GM19193 (cell line): ENCODE measurements around the gene CATSPERE.

Experiments
- POLR2A ChIP-seq: IDR thresholded peaks from 4 replicates; pipeline ENCODE4 v1.6.1; 2011; ENCODE audit not compliant: insufficient read depth, insufficient read length; ENCODE audit errors: extremely low read depth

CATSPERE gene, protein sequence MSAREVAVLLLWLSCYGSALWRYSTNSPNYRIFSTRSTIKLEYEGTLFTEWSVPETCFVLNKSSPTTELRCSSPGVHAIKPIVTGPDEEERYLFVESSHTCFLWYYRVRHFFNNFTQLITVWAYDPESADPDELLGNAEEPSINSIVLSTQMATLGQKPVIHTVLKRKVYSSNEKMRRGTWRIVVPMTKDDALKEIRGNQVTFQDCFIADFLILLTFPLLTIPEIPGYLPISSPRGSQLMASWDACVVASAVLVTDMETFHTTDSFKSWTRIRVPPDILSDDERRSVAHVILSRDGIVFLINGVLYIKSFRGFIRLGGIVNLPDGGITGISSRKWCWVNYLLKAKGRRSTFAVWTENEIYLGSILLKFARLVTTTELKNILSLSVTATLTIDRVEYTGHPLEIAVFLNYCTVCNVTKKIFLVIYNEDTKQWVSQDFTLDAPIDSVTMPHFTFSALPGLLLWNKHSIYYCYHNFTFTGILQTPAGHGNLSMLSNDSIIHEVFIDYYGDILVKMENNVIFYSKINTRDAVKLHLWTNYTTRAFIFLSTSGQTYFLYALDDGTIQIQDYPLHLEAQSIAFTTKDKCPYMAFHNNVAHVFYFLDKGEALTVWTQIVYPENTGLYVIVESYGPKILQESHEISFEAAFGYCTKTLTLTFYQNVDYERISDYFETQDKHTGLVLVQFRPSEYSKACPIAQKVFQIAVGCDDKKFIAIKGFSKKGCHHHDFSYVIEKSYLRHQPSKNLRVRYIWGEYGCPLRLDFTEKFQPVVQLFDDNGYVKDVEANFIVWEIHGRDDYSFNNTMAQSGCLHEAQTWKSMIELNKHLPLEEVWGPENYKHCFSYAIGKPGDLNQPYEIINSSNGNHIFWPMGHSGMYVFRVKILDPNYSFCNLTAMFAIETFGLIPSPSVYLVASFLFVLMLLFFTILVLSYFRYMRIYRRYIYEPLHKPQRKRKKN

DNA sequence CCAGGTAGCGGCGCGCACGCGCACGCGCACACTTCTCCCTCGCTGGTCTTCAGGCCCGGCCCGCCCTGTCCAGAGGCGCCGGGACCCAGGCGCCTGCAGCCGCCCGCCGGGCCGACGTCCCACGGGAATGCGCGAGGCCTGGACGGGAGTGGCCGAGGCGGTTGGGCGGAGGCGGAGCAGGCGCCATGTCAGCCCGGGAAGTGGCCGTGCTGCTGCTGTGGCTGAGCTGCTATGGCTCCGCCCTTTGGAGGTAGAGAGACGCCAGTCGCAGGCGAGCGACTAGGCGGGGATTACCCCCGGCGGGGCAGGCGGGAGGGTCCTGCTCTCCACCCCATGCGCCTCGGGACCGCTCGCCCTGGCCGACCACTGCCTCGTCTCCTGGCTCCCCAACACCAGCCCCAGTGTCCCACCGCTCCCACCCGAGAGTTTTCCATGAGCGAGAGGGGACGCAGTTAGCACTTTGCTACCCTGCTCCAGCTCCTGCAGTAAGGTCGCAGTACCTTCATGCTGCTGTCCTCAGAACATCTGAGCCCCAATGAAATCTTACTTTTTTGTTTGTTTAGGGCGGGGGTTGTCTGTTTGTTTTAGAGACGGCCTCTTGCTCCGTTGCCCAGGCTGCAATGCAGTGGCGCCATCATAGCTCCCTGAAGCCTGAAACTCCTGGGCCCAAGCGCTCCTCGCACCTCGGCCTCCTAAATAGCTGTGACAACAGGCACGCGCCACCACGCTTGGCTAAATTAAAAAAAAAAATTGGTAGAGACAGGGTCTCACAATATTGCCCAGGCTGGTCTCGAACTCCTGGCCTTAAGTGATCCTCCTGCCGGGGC, at the start of gene CATSPERE:
Gene CATSPERE (plus strand): TSS at position 29 of the 827 bp plus-strand sequence. CDS start 157 bp downstream, at position 186.
- peak; percentile 75 for TF ChIP-seq POLR2A

DNA sequence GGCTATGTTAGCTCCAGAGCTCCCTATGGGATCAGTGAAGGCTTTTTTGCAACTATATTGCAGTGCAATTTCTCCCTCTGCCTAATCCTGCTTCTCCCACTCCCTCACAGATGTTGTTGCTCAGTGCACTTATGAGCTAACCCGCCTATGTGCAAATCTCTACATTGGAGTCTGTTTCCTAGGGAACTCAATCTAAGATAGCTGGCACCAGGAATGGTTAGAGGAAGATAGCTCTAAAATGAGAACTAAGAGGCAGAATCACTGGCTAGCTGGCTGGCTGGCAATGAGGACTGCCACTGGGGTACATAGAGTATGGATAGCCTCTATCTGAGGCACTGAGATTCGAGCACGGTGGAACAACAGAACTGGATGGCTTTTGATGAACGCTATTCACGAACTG, 48.9 kb upstream of the CATSPERE start:
- TF ChIP-seq POLR2A = no peak

DNA sequence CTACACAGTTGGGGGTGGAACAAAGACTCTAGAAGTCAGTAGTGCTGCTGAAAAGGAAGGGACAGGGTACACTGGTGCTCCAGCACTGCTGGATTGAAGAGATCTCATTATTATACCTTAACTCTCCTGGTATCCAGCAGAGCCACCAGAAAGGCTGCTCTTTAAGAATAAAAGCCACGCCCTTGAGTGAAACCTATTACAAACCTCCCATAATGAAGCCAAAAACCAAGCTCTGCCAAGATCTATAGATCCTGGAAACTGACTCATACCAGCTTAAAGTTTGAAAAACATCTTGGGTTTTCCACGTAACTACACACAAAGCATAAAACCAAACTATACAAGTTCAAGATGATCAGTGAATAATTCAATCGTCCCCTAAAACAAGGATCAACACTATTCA, 47.3 kb upstream of the CATSPERE start:
- TF ChIP-seq POLR2A = no peak

DNA sequence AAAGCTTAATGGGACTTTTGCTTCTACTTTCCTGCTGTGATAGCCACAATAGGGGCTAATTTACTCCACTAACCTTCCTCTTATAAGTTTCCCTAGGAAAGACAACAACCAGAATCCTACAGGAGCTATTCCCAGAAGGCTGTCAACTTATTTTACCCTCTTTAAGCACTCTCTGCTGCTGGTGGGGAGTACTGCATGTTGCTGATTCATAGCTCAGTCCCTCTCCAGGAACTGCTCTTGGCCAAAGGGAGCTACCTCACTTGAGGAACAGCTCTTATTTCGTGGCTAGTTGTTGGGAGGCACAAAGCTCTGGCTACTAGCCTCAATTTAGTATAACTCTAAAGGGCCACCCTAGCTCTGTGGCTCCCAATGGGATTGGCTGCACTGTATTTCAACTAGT, 46.5 kb upstream of the CATSPERE start:
- TF ChIP-seq POLR2A = no peak

DNA sequence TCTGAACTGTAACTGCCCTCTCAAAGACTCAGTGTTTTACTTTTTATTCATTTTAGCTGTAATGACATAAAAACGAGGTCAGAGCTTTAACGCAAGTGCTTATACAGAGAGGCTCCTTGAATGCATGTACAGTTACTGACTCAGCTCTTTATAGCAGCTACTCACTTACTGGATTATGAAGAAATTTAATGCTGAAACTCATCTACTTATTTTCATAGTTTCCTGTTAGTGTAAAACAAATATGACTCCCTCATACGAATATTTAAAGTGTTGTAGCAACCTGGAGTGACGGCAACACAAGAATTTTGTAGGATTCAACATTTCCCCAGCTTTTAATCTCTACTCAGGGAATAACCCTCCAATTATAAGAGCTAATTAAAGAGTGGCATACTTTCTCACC, 42.0 kb upstream of the CATSPERE start:
- no peak for TF ChIP-seq POLR2A

DNA sequence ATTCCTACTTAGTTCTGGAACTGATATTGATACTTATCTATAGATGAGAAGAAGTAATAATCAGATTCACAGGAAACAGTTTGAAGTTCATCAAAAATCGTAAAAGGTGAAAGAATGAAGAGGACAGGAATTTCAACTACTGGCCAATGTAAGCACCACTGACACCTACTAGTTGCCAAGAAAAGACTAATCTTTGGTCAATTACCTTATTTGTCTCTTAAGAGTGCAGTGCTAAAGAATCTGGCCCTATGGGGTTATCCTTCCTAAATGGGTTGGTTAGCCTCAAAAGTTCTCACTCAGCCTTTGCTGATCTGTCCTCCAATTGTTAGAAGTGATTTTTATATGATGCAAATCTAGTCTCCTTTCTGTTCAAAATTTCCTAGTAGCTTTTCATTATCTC, 38.9 kb upstream of the CATSPERE start:
- TF ChIP-seq POLR2A = no peak

DNA sequence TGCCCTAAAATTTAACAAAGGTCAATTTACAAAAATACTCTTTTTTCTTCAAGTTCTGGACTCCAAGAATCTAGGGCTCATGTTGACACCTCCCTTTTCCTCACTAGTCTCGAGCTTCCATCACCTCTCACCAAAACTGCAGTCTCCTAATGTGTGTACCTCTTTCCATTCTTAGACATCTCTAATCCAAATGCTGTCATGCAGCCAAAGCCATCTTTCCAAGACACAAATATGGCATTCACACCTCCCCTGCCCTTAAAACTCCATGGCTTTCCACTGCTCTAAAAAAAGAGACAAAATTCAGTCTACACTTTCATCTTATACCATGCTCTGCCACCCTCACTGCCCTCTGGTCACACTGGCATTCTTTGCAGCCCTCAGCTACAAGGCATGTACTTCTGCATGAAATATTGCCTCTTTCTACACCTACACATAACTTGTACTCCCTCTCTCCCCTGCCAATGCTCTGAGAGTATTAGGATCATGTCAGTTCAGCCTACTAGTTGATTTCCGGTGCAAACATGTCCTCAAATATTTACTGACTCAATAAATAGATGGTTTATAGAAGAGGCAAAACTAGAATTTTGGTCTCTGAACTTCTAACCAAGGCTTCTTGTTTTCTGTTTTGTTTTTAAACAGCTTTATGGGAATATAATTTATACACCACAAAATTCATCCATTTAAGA, 36.3 kb upstream of the CATSPERE start:
- TF ChIP-seq POLR2A = no peak

DNA sequence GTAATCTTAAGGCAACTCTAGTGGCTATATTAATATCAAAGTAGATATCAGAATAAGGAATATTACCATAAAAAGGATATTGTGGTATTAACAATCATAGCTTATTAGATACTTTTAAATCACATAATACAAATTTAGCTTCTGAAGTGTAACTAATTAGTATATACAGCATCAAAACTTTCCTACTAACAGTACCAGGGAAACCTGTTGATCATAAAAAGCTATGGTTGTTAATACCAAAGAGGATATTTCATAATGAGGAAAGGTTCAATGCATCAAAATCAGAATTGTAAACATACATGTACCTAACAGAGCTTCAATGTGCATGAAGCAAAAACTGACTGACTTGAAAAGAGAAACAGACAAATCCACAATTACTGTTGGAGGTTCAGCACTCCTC, 33.4 kb upstream of the CATSPERE start:
- no peak for TF ChIP-seq POLR2A

DNA sequence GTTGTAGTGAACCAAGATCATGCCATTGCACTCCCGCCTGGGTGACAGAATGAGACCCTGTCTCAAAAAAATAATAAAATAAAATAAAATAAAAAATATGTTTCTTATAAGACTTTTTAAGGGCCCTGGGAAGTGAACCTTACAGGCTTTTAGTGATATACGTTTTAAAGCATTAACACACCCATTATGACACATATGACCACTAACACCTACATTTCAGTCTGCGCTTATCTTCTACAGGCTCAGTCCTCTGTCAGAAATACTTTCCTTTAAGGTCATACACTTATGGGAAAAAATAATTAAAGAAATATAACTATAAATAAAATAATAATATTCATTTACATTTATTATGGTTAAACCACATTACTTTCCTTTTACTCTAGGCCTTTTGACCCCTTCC, 31.3 kb upstream of the CATSPERE start:
- TF ChIP-seq POLR2A = no peak

DNA sequence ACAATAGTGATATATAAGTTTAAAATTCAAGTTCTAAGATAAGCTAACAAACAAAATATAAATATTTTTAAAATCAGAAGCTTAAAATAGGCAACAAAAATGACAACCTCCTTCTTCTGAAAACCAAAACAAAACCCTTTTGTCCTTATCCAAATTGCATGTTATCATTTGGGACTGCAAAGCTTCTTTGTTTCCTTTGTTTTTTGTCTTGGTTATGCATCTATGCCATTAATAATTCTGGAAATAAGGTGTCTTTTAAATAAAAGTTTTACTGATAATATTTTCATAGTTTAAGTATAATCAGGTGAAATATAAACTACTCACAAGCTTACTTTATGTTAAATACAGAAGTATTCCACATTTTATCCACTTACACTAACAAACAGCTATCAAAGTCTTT, 29.9 kb upstream of the CATSPERE start:
- TF ChIP-seq POLR2A = no peak

DNA sequence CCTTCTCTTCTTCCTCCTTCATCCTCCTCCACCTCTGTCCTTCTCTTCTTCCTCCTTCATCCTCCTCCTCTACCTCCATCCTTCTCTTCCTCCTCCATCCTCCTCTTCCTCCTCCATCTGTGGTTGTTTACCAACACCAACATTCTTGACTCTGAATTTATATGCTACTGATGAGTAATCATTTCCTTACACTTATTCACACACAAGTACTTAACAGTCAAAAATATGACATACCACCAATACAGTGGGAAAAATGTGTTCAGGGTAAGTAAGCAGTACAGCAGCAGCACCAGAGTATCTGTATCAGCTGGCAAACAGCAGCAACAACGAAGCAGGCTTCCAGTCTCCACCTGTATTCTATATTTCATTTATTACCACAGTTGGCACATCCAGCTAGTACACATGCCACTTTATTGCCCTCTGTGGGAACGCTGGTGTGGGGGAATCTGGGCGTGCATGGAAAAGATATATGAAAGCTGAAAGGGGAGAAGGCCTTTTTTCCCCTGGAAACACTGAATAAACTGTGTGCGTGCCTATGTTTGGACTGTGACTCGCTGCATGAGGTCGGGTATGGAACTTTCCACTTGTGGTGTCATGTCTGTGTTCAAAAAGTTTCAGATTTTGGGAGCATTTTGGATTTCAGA, 25.4 kb upstream of the CATSPERE start:
- no peak for TF ChIP-seq POLR2A

DNA sequence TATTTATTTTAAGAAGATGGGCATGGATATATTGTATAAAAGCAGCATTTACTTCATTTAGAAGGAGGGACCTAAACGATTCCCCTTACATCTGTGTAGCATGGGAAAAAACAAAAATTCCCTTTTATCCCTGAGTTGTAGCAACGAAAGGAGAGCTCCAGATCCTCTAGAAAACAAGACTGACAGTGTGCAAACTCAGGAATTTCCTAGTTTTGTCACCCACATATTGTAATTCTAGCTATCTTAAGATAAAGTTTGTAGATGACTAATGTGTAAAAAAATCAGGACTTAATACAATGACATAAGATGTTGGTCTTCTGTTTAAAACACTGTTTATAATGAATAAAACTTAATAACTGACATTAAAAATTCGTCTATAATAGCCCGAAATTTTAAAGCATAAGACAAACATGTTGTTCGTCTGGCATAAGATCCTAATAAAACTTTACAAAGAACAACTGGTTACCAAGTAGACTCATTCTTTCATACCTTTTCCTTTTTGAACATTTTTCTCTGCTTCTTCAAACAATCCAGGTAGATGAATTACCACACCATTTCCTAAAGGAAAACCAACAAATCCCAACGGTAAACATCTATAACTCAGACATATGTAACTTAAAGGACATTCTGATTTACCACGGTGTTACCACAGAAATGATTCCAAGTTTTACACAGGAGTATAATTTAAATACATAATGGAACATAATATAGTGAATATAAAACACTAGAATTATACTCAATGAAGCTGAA, 24.6 kb upstream of the CATSPERE start:
- TF ChIP-seq POLR2A = no peak

DNA sequence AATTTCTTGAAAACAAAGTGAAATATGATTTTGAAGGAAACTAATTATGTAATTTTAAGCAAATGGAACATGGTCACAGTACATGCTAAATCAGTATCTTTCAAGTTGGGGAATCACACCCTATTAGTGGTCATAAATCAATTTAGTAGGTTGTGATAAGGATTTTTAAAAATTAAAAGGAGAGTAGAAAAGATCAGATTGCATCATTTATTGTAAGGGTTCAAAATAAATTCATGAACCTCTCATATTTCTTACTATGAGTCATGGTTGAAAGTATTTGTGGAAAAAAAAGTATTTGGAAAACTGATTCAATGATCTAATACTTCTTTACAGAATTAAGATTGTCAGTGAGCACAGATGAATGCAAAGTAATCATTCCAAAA, 24.0 kb upstream of the CATSPERE start:
- TF ChIP-seq POLR2A = no peak
